Stomach (tissue), 8 donors: ENCODE data around the gene COPS2. TPM values are rescaled to one million over a fixed set of nuclear protein-coding genes. Genes with fewer than 3 reads are reported as not detected.

Experiments used
- polyA plus RNA-seq, 3 donors: library from polyadenylated mRNA; stranded (reverse); fragments of 200-250 nt; gene quantifications; one replicate each; pipeline ENCODE4 v1.2.3, GENCODE V29; 2013
- small RNA-seq, 4 donors: library from RNA; depleted of rRNA; stranded (forward); fragments of <200 nt; gene quantifications; one replicate each; pipeline ENCODE3, GENCODE V24; 2016
- total RNA-seq, 5 donors: library from RNA; depleted of rRNA; stranded (reverse); fragments of >200 nt; gene quantifications; one replicate each; pipeline versions ENCODE4 v1.1.0 to v1.2.3, GENCODE V29; 2014 to 2016
- donor health status: healthy with polysubstance abuse.
- donor health status: Bipolar disorder and iron deficiency.
- donor health status: healthy.

COPS2 gene
- total and polyA plus RNA-seq, 8 donors: 4.3 to 134 (median 52.6) TPM

Small RNAs within 50 kb of the gene (small RNA-seq; reads per million reads assigned to genes)
- gene MIR4716: 0 reads per million in 4 donors
- gene RF00019: 0 reads per million in 4 donors
- gene RN7SL307P: 0 reads per million in 4 donors

Other genes with a start within 250 kb of the COPS2 start
- gene SHC4, start 191.7 kb downstream of the COPS2 start, total RNA-seq: 1 to 10 TPM in 2 of 5 donors, under 1 TPM in 1, not detected in 2; 0.43 to 4.4 (median 1.8) TPM
- under 1 TPM; 0.25 to 0.48 (median 0.46) TPM for gene SHC4, start 191.7 kb downstream of the COPS2 start, polyA plus RNA-seq
- gene SECISBP2L, start 109.2 kb downstream of the COPS2 start, total RNA-seq: 100 to 1,000 TPM in 1 of 5 donors, 10 to 100 TPM in 4; 23.3 to 113 (median 37.1) TPM
- gene SECISBP2L, start 109.2 kb downstream of the COPS2 start, polyA plus RNA-seq: 1 to 10 TPM; 6.4 to 8.7 (median 8.2) TPM
- gene GALK2, start 14.6 kb upstream of the COPS2 start, total RNA-seq: 100 to 1,000 TPM in 1 of 5 donors, 10 to 100 TPM in 4; 14.5 to 149 (median 56.6) TPM
- 10 to 100 TPM in 2 of 3 donors, 1 to 10 TPM in 1; 9.6 to 23.4 (median 16.7) TPM for gene GALK2, start 14.6 kb upstream of the COPS2 start, polyA plus RNA-seq